Activated CD4-positive, CD25-positive, alpha-beta regulatory T cell treated with anti-CD3 and anti-CD28 coated beads, Interleukin-2, amount 50 U/mL, for 16 hours (primary cell): ENCODE measurements around the gene POLR3F.
"Not testable (repeated sequence)": the region's sequence is repeated elsewhere in the genome, so short reads cannot be mapped to it uniquely, and the experiment has no call there.

Experiments used
- DNase-seq: peaks from one replicate; pipeline ENCODE4 v3.0.0-alpha.2; 2020; ENCODE audit warnings: low read depth, low spot score

The POLR3F gene

GRCh38 chr20:18466894-18467730 is at the start of gene POLR3F, which contains the start of gene DZANK1:
Gene POLR3F, plus strand, starts transcription at chr20:18467390. Its CDS starts 117 bp downstream, at chr20:18467507.
Gene DZANK1, minus strand, starts transcription at chr20:18467030. Its CDS starts 1,672 bp downstream, at chr20:18465358.
- DNase-seq, result peak; percentile 85

GRCh38 chr20:18421608-18422007 is 45.6 kb upstream of the POLR3F start:
- DNase-seq, result no peak

GRCh38 chr20:18427214-18427613 is 40.0 kb upstream of the POLR3F start:
- no peak for DNase-seq

- DNase-seq, result no peak
Measured at GRCh38 chr20:18428490-18429173, 38.6 kb upstream of the POLR3F start.

GRCh38 chr20:18430172-18430826 is 36.9 kb upstream of the POLR3F start:
- DNase-seq, result no peak

- DNase-seq, result no peak
Measured at GRCh38 chr20:18431206-18431605, 36.0 kb upstream of the POLR3F start.

GRCh38 chr20:18436847-18437246 is 30.3 kb upstream of the POLR3F start:
- DNase-seq, result no peak

- no peak for DNase-seq
Measured at GRCh38 chr20:18440403-18440802, 26.8 kb upstream of the POLR3F start.

GRCh38 chr20:18443886-18444285 is 23.3 kb upstream of the POLR3F start:
- DNase-seq, result no peak

GRCh38 chr20:18456600-18456999 is 10.6 kb upstream of the POLR3F start:
- no peak for DNase-seq

- no peak for DNase-seq
Measured at GRCh38 chr20:18465536-18466200, 1.5 kb upstream of the POLR3F start.

- no peak for DNase-seq
Measured at GRCh38 chr20:18466574-18466893, 656 bp upstream of the POLR3F start.

- DNase-seq, result no peak
Measured at GRCh38 chr20:18477218-18477617, 10.0 kb downstream of the POLR3F start.

- no peak for DNase-seq
Measured at GRCh38 chr20:18477821-18478220, 10.6 kb downstream of the POLR3F start.

GRCh38 chr20:18481596-18481995 is 14.4 kb downstream of the POLR3F start:
- DNase-seq, result no peak

GRCh38 chr20:18488301-18488700 is 21.1 kb downstream of the POLR3F start:
- no peak for DNase-seq

GRCh38 chr20:18496042-18496441 is 28.9 kb downstream of the POLR3F start:
- DNase-seq, result no peak

- DNase-seq, result peak; percentile 41
Measured at GRCh38 chr20:18496740-18497592, 29.8 kb downstream of the POLR3F start, which contains the start of gene RBBP9. Gene RBBP9, minus strand, starts transcription at chr20:18497225. Its CDS starts 58 bp downstream, at chr20:18497167.

GRCh38 chr20:18497603-18498002 is 30.4 kb downstream of the POLR3F start:
- no peak for DNase-seq

- DNase-seq, result not testable (repeated sequence)
Measured at GRCh38 chr20:18501672-18502071, 34.5 kb downstream of the POLR3F start.
